ENCODE measurements around the gene TNNT2.

TNNT2 gene

DNA sequence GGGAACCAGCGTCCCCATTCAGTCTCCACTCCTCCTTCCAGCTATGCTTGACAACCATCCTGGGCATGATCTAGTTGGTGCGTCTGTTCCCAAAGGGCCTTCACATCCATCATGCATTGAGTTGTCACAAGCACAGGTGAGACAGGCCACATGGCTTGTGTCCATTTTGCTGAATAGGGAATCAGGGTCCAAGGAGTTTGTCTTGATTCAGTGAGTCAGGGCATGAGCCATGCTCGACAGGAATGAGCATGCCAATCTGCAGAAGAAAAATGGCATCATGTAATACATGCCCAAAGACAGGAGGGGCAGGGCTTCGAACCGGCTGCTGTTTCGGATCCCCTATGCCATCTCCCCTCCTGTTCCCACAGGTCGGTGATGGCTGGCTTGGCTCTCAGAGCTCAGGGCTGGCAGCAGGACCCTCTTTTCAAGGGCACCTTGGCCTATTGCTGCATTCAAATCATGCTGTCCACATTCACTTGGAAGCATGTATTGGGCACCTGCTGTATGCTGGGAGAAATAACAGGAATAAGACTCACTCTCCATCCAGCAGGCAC is 49.7 kb downstream of the TNNT2 start:
- intact Hi-C loops (cut with DNase I) = no loop called here
- DNase-seq = no peak

DNA sequence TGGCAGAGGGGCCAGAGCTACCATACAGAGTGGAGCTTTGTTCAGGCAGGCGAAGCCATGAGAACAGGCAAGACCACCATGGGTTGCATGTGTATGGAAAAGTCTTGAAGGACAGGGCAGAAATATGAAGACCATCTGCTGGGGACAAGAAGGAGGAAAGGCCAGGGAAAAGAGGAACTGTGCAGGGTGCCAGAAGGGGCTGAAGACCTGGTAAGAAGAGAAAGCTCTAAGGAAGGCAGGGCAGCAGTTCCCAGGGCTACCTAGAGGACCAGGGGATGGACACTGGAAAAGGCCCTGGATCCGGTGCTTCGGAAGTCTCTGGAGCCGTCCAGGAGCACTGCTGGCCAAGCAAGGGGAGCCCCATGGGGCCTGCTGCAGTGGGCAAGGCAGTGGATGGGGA is 50.8 kb downstream of the TNNT2 start:
- intact Hi-C loops (cut with DNase I) = no loop called here

DNA sequence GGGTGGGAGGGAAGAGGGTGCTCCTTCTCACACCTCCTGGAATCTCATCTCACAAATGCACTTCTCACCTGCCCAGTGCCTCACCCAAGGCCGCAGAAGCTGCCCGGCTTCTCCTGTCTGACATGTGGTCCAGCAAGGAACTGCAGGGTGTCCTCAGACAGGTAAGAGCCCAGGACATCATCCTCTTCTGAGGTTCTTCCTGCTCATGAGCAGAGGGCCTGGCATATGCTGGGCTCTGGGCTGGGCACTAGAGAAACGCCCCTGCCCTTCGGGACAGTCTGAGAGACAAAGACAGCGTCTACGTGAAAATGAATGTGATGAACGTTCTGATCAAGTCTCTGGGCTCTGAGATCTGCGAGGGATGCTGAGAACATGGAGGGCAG is 51.8 kb downstream of the TNNT2 start:
- DNase-seq = no peak
- intact Hi-C loops (cut with DNase I) = no loop called here

More for the DNA sequence above, 50.8 kb downstream of the TNNT2 start:
- DNase-seq = no peak

DNA sequence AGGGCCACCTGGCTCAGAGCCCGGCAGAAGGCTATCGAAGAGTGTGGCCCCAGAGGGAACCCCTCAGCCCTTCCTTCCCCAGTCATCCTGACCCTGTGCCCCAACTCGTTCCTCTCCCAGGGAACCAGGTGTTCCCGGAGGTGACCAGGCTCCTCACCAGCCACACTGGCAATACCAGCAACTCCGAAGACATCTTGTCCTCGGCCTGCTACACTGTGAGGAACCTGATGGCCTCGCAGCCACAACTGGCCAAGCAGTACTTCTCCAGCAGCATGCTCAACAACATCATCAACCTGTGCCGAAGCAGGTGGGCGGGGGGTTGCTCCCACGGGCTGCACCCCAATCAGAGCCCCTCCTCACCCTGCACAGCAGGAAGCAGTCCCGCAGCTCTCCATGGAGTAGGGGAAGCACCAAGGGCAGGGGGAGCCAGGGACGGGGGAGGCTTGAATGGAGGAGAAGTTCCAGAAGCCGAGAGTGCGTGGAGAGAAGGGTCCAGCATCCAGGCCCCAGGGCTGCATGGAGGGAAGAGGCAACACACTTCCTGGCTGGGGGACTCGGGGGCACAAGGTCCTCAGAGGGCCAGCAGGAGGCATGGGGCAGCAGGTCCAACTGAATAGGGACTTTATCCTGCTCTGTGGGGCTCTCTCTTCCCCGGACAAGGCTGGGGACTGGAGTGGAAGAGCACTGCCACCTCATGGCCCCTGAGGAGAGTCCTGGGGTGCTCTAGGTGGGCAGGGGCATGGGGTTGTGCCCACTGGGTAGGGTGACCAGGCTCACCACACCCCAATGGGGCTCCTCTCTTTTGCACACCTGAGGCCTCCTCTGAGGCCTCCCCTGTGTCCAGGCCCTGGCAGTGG is 52.4 kb downstream of the TNNT2 start:
- intact Hi-C loops (cut with DNase I) = no loop called here
- no peak for DNase-seq

DNA sequence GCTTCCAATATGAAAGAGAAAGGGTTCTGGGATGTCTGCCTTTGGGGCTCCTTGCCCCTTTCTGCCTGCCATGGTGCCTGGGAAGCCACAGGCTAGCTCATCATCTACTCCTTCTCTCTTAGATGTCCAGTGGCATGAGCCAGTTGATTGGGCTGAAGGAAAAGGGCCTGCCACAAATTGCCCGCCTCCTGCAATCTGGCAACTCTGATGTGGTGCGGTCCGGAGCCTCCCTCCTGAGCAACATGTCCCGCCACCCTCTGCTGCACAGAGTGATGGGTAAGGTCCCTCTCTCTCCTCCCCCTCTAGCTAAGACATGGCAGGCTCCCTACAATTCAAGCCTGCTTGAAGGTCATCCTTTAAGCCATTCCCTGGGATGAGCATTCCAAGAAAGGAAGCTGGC is 53.2 kb downstream of the TNNT2 start:
- no peak for DNase-seq
- intact Hi-C loops (cut with DNase I) = no loop called here

DNA sequence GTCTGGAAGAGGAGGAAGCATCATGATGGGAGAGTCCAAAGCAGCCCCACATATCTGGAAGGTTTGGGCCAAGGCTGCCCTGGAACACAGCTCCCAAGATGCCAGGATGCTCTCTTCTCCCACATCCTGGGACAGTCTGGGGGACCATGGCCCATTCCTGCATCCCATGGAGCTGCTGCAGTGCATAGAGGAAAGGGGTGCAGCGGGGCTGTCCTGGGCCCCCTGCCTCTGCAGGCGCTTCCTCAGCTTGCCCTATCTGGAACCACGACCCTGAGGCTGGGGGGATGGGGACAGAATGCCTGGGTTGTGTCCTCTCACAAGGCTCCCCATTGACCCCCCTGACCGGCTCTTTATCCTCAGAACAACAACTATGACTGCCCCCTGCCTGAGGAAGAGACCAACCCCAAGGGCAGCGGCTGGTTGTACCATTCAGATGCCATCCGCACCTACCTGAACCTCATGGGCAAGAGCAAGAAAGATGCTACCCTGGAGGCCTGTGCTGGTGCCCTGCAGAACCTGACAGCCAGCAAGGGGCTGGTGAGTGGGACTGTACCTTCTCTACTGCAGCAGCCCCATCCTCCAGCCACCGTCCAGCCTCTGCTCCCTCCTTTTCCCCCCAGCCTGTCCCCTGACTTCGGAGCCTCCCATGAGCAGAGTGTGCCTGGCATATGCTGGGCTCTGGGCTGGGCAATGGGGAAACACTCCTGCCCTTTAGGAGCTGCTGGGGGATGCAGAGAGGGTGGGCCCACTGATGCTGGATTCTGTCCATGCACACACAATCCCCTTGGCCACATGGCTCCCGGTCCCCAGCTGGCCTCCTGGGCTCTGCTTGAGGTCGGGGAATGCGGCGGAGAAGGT is 54.6 kb downstream of the TNNT2 start:
- no peak for DNase-seq
- intact Hi-C loops (cut with DNase I) = no loop called here

DNA sequence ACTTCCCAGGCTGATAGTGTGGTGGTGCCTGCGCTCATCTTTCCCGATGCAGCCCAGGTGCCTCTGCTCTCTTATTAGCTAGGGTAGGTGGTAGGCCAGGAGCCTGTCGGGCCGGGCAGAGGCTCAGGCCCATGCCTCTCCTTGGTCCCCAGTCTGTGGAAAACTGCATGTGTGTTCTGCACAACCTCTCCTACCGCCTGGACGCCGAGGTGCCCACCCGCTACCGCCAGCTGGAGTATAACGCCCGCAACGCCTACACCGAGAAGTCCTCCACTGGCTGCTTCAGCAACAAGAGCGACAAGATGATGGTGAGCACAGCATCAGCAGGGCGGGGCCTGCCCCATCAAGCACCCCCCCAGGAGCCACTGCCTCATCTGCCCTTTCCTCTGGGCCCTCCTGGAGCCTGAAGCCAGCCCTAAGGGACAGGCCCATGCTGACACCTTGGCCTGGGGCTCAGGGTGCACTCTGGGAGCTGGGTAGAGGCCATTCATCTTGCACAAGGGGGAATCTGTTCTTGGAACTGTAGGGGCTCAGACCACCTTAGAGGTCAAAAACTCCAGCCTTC is 55.6 kb downstream of the TNNT2 start:
- intact Hi-C loops (cut with DNase I) = no loop called here
- DNase-seq = no peak

DNA sequence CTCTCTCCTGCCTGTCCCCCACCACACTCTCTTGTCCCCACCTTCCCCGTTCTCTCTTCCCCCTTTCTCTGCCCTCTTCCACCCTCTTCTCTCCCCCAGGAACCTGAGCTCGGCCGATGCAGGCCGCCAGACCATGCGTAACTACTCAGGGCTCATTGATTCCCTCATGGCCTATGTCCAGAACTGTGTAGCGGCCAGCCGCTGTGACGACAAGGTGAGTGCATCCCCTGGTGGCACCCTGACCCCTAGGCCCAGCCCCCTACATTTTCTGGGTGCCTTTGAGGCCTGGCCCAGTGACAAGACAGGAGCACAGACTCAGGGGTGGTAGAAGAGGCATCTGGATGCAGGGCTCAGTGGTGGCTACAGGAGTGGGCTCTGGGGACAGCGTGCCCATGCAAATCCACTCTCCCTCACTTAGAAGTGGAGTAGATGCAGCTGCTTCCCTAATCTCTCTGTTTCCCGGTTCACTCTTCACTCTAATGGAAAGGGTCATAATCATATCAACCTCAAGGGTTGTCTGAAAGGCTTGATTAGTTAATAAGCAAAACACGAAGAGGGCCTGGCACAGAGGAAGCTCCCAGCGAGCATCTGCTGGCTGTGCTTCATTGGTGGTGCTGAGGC is 57.2 kb downstream of the TNNT2 start:
- no peak for DNase-seq
- intact Hi-C loops (cut with DNase I) = no loop called here

DNA sequence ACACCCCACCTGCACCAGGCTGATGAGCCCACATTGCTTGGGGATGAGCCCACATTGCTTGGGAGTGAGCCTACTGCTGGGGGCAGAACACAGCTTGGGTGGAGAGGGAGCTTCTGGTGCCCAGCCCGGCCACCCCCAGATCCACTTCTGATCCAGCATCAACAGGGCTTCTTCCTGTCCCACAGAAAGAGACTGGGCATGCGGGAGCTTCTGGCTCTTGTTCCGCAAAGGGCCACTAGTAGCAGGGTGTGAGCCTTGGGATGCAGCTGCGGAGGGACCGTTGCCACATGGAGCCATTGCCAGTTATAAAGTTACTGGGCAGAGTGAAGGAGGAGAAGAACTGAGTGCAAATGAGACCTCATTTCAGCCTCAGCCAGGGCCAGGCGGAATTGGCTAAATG is 57.8 kb downstream of the TNNT2 start:
- intact Hi-C loops (cut with DNase I) = no loop called here
- DNase-seq = peak in 2 of 42 donors; percentile 8 to 11

DNA sequence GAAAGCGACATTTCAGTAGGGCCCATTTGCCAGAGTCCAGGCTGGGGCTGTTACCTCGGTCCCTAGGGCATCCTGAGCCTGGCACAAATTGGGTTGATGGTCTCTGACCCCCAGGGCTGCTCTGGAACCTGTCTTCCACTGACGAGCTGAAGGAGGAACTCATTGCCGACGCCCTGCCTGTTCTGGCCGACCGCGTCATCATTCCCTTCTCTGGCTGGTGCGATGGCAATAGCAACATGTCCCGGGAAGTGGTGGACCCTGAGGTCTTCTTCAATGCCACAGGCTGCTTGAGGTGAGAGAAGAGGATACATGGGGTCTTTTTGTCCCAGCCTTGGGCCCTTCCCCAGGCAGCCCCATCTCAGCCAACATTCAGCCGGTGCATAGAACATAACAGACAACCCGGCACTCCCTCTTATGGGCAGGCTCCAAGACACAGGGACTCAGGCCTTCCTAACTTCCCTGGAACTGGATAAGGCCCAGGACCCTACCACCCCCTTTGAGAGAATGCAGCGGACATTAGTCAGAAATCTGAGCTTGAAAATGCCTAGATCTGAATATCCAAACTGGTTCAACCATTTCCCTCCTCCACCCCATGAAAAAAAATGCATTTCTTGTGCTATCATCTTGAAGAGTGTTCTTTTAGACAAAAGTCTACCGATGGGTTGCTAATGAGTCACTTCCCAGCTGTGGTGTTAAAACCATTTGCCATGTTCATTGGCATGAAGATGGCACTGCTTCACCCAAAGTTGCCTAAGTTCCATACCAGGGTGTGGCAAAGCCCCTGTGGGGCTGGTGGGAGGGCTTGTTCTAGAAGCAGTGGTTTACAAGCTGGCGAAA is 58.8 kb downstream of the TNNT2 start:
- no peak for DNase-seq
- intact Hi-C loops (cut with DNase I) = no loop called here

DNA sequence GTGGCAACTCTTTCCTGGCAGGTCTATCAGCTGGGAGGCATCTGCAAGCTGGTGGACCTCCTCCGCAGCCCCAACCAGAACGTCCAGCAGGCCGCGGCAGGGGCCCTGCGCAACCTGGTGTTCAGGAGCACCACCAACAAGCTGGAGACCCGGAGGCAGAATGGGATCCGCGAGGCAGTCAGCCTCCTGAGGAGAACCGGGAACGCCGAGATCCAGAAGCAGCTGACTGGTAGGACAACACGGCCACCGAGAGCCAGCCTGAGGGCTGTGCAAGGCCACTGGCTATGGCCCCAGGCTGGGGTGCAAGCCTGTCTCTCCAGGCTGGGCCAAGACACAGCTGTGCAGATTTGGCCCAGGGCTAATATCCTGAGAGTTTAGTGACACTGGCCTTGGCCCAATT is 59.9 kb downstream of the TNNT2 start:
- intact Hi-C loops (cut with DNase I) = no loop called here
- DNase-seq = no peak

DNA sequence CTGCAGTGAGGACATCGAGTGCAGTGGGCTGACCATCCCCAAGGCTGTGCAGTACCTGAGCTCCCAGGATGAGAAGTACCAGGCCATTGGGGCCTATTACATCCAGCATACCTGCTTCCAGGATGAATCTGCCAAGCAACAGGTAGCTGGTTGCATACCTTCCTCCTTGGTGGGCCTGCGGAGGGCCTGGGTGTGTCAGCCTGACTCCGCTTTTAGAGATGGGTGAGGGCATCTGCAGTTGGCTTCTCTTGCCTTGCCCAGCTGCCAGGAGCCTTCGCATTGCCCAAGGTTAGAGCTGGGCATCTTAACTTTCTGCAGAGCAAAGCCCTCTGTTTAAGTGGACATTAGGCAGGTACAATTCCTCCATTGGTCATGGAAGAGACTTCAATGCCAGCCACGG is 60.9 kb downstream of the TNNT2 start:
- DNase-seq = no peak
- intact Hi-C loops (cut with DNase I) = no loop called here

DNA sequence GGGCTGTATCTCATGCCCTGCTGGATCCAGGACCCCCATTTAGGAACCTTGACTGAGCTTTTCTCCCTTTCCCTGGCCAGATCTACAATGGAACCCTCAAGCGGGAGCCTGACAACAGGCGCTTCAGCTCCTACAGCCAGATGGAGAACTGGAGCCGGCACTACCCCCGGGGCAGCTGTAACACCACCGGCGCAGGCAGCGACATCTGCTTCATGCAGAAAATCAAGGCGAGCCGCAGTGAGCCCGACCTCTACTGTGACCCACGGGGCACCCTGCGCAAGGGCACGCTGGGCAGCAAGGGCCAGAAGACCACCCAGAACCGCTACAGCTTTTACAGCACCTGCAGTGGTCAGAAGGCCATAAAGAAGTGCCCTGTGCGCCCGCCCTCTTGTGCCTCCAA is 64.4 kb downstream of the TNNT2 start:
- intact Hi-C loops (cut with DNase I) = no loop called here
- no peak for DNase-seq

DNA sequence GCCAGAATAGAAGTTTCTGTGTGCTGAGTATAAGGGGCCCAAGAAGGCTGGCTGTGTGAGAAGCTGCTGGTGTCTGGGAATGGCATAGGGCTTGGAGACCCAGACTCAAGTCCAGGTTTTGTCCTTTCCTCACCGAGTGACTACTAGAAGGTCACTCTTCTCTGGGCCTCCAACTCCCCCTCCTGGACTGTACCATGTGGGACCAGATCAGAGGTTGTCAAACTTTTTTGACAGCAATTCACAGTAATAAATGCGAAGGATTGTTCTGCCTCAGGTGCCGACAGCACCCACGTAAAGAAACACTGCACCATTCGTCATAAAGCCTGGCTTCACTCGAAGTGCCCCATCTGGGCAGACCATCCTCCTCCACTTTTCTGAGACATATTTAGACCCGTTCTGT is 65.2 kb downstream of the TNNT2 start:
- intact Hi-C loops (cut with DNase I) = no loop called here

DNA sequence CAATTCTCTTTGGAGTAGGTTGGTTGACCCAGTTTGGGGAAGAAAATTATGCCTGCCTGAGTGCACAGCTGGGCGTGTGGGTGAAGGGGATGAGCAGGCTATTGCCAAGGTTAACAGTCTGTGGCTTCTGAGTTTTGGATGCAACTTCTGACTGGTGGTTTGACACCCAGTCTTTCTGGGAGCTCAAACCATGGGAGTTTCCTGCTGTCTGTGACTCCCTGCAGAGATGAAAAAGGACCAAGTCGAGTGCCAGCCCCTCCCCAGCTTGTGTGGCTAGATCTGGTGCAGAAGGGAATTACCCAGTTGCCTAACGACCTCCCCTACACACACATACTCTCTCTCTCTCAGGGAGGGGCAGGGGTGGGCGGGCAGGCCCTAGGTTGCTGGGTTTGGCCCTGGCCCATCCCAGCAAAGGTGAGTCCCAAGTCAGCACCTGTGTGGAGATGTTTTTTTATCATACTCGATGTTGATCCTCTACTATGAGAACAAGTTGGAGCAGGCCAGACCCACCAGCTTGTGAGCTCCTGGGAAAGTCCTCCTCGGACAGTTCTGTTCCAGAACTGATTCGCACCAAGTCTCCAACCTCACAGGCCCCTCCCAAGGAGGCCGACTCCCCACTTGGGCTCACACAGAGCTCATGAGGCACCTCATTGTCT is 66.0 kb downstream of the TNNT2 start:
- intact Hi-C loops (cut with DNase I) = no loop called here
- no peak for DNase-seq

More for the DNA sequence above, 65.2 kb downstream of the TNNT2 start:
- no peak for DNase-seq

DNA sequence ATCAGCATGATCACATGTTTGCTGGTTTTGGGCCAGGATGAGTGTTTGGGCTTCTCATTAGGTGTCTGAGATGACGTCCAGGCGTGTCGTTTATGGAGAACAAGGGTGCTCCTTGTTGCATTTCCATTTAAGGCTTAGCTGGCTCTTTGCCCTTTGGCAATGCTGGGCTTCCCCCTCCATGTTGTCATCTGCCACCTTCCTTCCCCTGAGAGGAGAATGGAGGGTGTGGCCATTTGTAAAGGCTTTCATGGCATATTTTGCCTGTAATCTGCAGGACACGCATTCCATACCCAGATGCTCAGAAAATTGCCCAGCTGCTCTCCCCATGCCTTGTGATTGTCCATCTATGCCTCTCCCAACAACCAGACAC is 66.5 kb downstream of the TNNT2 start:
- intact Hi-C loops (cut with DNase I) = no loop called here

DNA sequence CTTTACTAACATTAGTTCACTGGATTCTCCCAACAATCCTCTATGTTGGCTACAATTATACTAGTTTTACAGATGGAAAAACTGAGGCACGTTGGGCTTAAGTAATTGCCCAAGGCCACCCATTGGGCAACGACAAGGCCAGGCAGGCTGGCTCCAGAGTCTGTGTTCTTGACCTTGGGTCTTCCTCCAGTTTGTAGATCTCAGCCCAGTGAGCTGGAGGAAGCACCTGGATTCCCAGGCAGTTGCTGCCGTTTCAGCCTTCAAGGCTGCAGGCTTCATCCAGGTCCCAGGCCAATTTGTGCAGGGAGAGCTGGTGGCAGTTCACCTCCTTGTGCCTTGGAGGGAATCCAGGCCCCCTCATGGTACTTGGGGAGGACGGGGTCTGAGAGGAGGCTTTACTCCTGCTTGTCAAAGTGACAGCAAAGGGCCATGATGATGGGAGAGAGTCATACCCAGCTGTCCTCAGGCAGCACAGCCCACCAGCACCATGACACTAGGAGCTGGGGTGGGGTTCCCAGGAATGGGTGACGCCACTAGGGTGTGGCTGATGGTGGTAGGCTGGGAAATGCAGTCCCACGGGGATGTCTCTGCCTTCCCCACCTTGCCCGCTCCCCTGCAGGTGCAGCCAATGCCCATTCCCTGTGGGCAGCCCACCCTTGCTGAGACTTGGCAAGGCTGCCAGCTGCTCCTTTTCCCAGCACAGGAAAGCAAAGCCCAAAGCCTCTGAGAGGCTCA is 67.1 kb downstream of the TNNT2 start:
- intact Hi-C loops (cut with DNase I) = no loop called here

More for the DNA sequence above, 66.5 kb downstream of the TNNT2 start:
- no peak for DNase-seq

More for the DNA sequence above, 67.1 kb downstream of the TNNT2 start:
- DNase-seq = no peak

Measured in head of caudate nucleus (tissue), 42 donors.